NCI-H1930 (cell line): ENCODE data around the gene ARHGEF4.

Experiments used
- DNase-seq, 2 experiments: peaks; one replicate each; lab custom pipeline; 2025; lab: John Stamatoyannopoulos, UW

The ARHGEF4 gene

GRCh38 chr2:131037398-131038257, 200.9 kb downstream of the ARHGEF4 start:
- DNase-seq: no peak

- no peak for DNase-seq
Measured at GRCh38 chr2:131038258-131039100, 201.8 kb downstream of the ARHGEF4 start.

DNA sequence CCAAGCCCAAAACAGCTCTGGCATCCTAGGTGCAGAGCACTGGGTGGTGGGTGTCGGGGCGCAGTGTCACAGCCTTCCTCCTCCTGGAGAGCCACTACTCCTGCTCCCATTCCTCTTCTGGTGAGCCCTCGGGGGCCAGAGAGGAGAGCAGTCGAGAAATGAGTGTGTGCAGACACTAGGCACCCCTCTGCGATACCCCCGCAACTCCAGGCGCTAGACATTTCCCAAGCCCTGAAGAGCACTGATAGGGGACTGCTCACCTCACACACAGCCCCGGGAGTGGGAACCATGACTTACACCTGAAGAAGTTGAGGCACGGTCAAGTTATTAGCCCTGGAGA, 202.4 kb downstream of the ARHGEF4 start:
- DNase-seq: no peak

GRCh38 chr2:131039535-131039907, 202.8 kb downstream of the ARHGEF4 start:
- DNase-seq: no peak

DNA sequence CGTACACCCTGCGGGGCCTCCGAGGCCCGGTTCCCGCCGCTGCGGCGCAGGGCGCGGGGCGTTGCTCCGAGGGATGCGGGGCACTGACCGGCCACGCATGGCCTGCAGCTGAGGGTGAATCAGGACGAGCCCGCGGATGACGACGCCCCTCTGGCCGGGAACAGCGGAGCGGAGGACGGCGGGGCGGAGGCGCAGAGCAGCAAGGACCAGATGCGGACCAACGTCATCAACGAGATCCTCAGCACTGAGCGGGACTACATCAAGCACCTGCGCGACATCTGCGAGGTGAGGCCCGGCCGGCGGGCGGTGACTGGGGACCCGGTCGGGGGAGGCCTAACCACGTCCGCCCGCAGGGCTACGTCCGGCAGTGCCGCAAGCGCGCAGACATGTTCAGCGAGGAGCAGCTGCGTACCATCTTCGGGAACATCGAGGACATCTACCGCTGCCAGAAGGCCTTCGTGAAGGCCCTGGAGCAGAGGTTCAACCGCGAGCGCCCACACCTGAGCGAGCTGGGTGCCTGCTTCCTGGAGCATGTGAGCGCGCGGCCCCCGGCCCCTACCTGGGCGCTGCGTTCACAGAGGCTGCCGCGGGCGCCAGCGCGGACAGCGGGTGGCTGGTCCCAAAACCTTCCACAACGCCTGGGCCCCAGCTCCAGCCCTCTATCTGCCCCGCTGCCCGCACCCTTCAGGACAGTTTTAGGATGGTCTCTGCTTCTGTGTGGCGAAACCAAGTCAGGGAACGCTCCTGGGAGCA, 203.4 kb downstream of the ARHGEF4 start:
- no peak for DNase-seq

- DNase-seq: no peak
Measured at GRCh38 chr2:131040661-131041401, 204.1 kb downstream of the ARHGEF4 start.

DNA sequence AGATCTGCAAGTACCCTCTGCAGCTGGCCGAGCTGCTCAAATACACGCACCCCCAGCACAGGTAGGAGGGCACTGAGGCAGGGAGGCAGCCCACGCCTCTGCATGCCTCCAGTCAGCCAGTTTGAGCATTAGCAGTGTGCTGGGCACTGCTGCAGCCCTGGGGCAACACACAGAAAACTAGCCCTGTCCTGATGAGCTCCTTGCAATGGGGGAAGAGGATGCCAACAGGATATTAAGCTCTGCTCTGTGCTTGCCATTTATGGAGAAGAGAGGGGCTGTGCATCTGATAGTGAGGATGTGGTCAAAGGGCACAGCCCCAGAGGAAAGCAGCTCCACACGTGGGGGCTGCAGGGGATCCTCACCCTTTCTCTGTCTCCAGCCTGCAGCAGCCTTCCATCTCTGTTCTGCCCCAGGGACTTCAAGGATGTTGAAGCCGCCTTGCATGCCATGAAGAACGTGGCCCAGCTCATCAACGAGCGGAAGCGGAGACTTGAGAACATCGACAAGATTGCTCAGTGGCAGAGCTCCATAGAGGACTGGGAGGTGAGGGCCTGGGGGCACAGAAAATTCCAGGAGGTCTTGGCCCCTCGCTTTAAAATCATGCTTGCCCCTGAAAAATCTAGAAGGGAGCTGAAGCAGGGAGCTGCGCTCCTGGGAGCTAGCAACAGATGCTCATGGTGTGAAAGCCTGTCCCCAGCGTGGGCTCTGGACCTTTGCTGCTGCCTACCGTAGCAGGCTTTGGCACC, 204.9 kb downstream of the ARHGEF4 start:
- no peak for DNase-seq

GRCh38 chr2:131042148-131042775, 205.5 kb downstream of the ARHGEF4 start:
- DNase-seq: no peak

GRCh38 chr2:131043199-131044074, 206.7 kb downstream of the ARHGEF4 start:
- DNase-seq: no peak

GRCh38 chr2:131044075-131044756, 207.5 kb downstream of the ARHGEF4 start:
- DNase-seq: no peak

DNA sequence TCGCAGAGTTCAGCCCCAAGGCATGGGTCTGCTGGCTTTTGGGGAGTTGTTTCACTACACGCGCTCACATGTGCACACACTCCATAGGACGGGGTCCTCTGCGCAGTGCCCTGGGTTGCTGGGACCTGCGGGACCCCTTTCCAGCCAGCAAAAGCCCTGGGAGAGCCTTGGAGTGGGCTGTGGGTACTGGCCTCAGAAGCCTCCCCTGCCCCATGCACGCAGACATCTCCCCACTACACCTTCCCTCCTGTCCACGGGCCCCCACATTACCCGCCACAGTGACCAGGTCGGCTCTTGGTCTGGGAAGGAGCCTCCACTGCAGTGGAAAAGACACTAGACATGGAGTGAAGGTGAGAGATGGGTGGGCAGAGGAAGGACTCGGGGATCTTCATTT, 208.0 kb downstream of the ARHGEF4 start:
- no peak for DNase-seq

DNA sequence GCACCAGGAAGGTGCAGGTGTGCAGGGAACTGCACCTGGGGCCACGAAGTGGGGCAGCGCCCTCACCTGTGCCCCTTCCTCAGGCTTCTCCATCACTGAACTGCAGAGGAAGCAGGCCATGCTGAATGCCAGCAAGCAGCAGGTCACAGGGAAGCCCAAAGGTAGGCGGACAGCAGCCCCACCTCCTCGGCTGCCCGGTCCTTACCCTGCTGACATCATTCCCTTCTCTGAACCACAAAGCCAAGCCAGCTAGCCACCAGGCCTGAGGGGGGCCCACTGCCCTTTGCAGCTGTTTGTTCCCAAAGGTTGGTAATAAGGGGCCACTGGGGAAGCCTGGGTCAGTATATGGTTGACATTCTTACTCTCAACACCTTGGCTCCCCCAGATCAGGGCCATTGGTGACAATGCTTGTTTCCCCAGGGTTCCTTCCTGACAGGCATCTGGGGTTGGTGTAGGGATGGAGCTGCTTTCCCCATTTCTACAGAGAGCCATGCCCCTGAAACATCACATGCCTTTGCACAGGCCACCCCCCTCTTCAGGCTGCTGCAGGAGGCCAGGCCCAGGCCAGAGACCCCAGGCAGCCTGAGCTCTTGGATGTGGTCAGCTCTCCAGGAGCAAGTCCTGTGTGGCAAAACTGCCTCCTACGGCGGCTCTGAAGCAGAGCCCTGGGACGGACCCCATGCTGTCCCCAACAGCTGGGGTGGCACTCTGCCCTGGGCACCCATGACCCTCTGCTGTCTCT, 208.7 kb downstream of the ARHGEF4 start:
- DNase-seq: no peak

DNA sequence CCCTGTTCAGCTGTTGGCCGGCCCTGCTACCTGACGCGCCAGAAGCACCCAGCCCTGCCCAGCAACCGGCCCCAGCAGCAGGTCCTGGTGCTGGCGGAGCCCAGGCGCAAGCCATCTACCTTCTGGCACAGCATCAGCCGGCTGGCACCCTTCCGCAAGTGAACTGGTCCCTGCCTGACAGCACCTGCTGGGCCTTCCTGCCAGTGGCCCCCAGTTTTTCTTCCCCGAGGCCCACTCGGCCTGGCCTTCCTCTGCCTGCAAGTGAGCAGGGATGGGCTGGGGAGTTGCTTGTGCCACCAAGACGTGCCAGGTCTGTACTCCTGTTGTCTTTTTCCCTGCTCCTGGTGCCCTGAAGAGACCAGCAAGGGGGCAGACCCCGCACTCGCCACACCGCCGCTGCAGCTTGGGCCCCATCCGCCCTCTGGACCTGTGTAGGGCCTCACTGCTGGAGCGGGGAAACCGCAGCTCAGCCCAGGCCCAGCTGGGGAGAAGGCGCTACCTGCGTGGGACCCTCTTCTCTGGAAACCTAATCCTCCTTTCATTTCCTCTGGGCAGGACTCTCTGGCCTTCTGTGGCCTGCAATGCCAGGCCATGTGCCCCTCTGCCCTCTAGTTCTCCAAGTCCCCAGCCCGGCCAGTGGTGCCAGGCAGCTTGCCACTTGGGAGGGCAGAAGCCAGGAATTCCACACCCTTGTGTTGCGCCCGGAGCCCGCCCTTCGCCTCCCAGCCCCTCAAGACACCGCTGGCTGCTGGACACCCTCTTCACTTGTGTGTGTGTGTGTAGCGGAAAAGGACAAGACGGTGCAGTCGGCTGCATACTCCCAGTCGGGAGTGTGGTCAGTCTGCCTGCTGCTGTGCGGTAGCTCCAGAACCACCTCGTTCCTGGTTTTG, 209.6 kb downstream of the ARHGEF4 start:
- no peak for DNase-seq

DNA sequence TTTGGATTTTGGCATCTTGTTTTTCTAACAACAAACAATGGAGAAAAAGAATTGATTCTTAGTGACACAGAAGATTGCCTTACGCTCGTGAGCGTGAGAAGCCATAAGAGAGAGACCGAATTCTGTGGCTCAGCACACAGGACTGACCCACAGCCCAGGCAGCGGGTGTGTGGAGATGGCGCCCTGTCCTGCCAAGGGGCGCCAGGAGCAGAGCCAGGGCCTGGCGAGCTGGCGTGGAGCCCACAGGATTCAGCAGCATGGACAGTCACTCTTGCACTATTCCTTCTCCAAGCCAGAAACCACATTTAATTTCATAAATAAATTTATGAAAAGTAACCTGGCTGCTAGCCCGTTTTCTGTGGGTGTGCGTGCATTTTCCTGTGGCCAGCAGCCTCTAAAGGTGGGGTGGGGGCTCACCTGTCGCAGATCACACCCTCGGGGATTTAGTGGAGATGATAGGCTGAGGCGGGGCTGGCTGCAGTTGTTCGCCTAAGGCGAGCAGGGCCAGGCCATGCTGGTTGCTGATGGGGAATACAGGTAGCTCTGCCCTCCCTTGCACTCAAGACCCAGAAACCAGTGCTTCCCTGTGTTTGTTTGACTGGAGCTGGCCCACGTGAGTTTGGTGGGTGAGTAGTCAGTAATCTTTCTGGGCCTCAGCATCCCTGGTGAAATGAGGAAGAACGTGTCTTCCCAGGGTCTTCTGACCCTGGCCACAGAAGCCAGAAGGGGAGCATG, 210.4 kb downstream of the ARHGEF4 start:
- no peak for DNase-seq

DNA sequence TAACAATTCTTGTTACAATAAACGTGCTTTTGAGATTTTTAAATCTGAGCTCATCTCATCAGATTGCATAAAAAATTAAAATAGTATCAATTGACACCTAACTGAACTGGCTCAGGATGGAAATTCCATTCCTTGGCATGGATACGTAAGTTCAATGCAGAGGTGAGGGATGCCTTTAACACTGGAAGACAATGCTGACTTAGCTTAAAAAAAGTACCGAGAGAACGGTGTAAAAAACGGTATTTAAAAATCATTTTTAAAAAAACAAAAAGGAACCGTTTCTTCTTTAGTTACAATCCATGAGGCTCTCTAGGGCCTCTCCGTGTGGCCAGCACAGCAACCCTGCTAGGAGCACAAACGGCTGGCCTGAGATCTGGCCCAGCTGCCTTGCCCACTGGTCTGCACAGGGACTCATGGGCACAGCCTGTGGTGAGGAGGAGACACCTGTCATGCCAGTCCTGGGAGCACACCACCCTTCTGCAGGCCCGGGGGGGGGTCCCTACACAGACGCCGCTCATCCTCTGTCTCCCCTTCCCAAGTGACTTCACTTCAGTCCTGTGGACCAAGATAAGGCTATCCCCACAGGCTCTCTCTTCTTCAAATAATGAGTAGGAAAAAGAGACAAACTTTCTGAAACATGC, 211.3 kb downstream of the ARHGEF4 start:
- DNase-seq: no peak

- DNase-seq: no peak
Measured at GRCh38 chr2:131048641-131049040, 211.9 kb downstream of the ARHGEF4 start.
